HG03558 (cell line): Measurements from ENCODE around the gene FOXD4.
"Not testable (repeated sequence)": the region's sequence is repeated elsewhere in the genome, so short reads cannot be mapped to it uniquely, and the experiment has no call there.

ENCODE experiments used
- ATAC-seq: cut with Tn5 transposase; IDR thresholded peaks from one replicate; pipeline ENCODE4 v1.9.1; 2021; ENCODE audit warnings: moderate number of reproducible peaks; ENCODE audit not compliant: unreplicated experiment; ENCODE audit errors: extremely low read depth

The FOXD4 gene

GRCh38 chr9:117995-118467, at the start of gene FOXD4:
TSS of gene FOXD4 (minus strand) at chr9:118417. CDS start at chr9:118119, 298 bp downstream.
- ATAC-seq, result not testable (repeated sequence)

- ATAC-seq, result not testable (repeated sequence)
Measured at GRCh38 chr9:159871-160270, 41.7 kb upstream of the FOXD4 start.

GRCh38 chr9:151173-151572, 33.0 kb upstream of the FOXD4 start:
- ATAC-seq, result not testable (repeated sequence)

GRCh38 chr9:139880-140279, 21.7 kb upstream of the FOXD4 start:
- not testable (repeated sequence) for ATAC-seq

- ATAC-seq, result not testable (repeated sequence)
Measured at GRCh38 chr9:117144-117994, 848 bp downstream of the FOXD4 start.

- not testable (repeated sequence) for ATAC-seq
Measured at GRCh38 chr9:116239-117077, 1.8 kb downstream of the FOXD4 start.

GRCh38 chr9:115118-115451, 3.1 kb downstream of the FOXD4 start:
- not testable (repeated sequence) for ATAC-seq

GRCh38 chr9:114267-115117, 3.7 kb downstream of the FOXD4 start:
- ATAC-seq, result not testable (repeated sequence)

- not testable (repeated sequence) for ATAC-seq
Measured at GRCh38 chr9:113468-114266, 4.5 kb downstream of the FOXD4 start.

GRCh38 chr9:112589-113467, 5.4 kb downstream of the FOXD4 start:
- ATAC-seq, result not testable (repeated sequence)

- ATAC-seq, result not testable (repeated sequence)
Measured at GRCh38 chr9:110672-111071, 7.5 kb downstream of the FOXD4 start.

- not testable (repeated sequence) for ATAC-seq
Measured at GRCh38 chr9:109540-109939, 8.7 kb downstream of the FOXD4 start.

GRCh38 chr9:108742-109495, 9.3 kb downstream of the FOXD4 start:
- ATAC-seq, result not testable (repeated sequence)

- ATAC-seq, result not testable (repeated sequence)
Measured at GRCh38 chr9:105991-106390, 12.2 kb downstream of the FOXD4 start.

GRCh38 chr9:100430-100829, 17.8 kb downstream of the FOXD4 start:
- not testable (repeated sequence) for ATAC-seq

- ATAC-seq, result not testable (repeated sequence)
Measured at GRCh38 chr9:99867-100266, 18.4 kb downstream of the FOXD4 start.

- not testable (repeated sequence) for ATAC-seq
Measured at GRCh38 chr9:98775-99174, 19.4 kb downstream of the FOXD4 start.

GRCh38 chr9:94992-95391, 23.2 kb downstream of the FOXD4 start:
- ATAC-seq, result not testable (repeated sequence)
